Neuronal stem cell (in vitro differentiated cells): ENCODE data around the gene ABCA12.
A peak's percentile ranks its signal among the peaks of the same experiment; 100 is the strongest.
"Not testable (repeated sequence)": the region's sequence is repeated elsewhere in the genome, so short reads cannot be mapped to it uniquely, and the experiment has no call there.

Experiments used
- DNase-seq: peaks from one replicate; pipeline ENCODE4 v3.0.0-alpha.2; 2013; ENCODE audit warnings: low spot score
- H2AFZ ChIP-seq: one replicate; pipeline ENCODE4 v1.6.1; 2013; ENCODE audit warnings: mild to moderate bottlenecking, low read length, inconsistent platforms
- H2AK5ac ChIP-seq: 2 replicates; pipeline ENCODE4 v1.6.1; 2013; ENCODE audit warnings: low read depth, mild to moderate bottlenecking, inconsistent platforms, low read length, moderate library complexity, mixed read lengths
- H2BK120ac ChIP-seq: 2 replicates; pipeline ENCODE4 v1.6.1; 2013; ENCODE audit warnings: low read depth, mild to moderate bottlenecking, inconsistent platforms, low read length, moderate library complexity, mixed read lengths
- H2BK12ac ChIP-seq: one replicate; pipeline ENCODE4 v1.6.1; 2013; ENCODE audit warnings: low read length, inconsistent platforms
- H2BK15ac ChIP-seq: 2 replicates; pipeline ENCODE4 v1.6.1; 2013; ENCODE audit warnings: mild to moderate bottlenecking, low read length, inconsistent platforms, mixed read lengths
- H2BK5ac ChIP-seq: one replicate; pipeline ENCODE4 v1.6.1; 2013; ENCODE audit warnings: inconsistent platforms, mild to moderate bottlenecking, low read length, moderate library complexity
- H3K14ac ChIP-seq: one replicate; pipeline ENCODE4 v1.6.1; 2013; ENCODE audit warnings: low read length, inconsistent platforms
- H3K18ac ChIP-seq: 2 replicates; pipeline ENCODE4 v1.6.1; 2013; ENCODE audit warnings: low read length, inconsistent platforms
- H3K23ac ChIP-seq: 2 replicates; pipeline ENCODE4 v1.6.1; 2013; ENCODE audit warnings: low read depth, mild to moderate bottlenecking, mixed read lengths, low read length, inconsistent platforms; ENCODE audit not compliant: poor library complexity
- H3K27ac ChIP-seq: replicated peaks from 3 replicates; pipeline ENCODE4 v1.5.1; 2013; ENCODE audit warnings: low read length, inconsistent platforms
- H3K27me3 ChIP-seq, 3 experiments: 2 replicates each; pipeline ENCODE4 v1.6.1; 2013; ENCODE audit warnings: low read length in 3 of 3, mild to moderate bottlenecking in 2 of 3, inconsistent platforms in 1 of 3, low read depth in 1 of 3, mixed read lengths in 1 of 3, moderate library complexity in 1 of 3; ENCODE audit not compliant: control insufficient read depth in 3 of 3, insufficient read depth in 3 of 3
- H3K36me3 ChIP-seq, 2 donors: replicated peaks in 1 of 2; 2 replicates each; pipeline ENCODE4 v1.6.1; 2013; ENCODE audit warnings: low read length in 2 of 2; ENCODE audit not compliant: control insufficient read depth in 2 of 2, insufficient read depth in 2 of 2
- H3K4ac ChIP-seq: 2 replicates; pipeline ENCODE4 v1.6.1; 2013; ENCODE audit warnings: inconsistent platforms, mild to moderate bottlenecking, low read length, moderate library complexity
- H3K4me1 ChIP-seq, 2 donors: 1 replicate in 1 of 2; 2 replicates in 1 of 2; pipeline ENCODE4 v1.6.1; 2013; ENCODE audit warnings: low read length in 2 of 2, low read depth in 1 of 2; ENCODE audit not compliant: control insufficient read depth in 2 of 2, insufficient read depth in 1 of 2
- H3K4me2 ChIP-seq: one replicate; pipeline ENCODE4 v1.6.1; 2013; ENCODE audit warnings: mild to moderate bottlenecking, low read length, inconsistent platforms; ENCODE audit not compliant: insufficient read depth, poor library complexity, severe bottlenecking
- H3K4me3 ChIP-seq, 2 donors: 2 replicates each; pipeline ENCODE4 v1.5.1; 2013; ENCODE audit warnings: low read length in 2 of 2, mild to moderate bottlenecking in 2 of 2, inconsistent platforms in 1 of 2, moderate library complexity in 1 of 2
- H3K79me1 ChIP-seq: one replicate; pipeline ENCODE4 v1.6.1; 2013; ENCODE audit warnings: low read depth, mild to moderate bottlenecking, inconsistent platforms, low read length, moderate library complexity
- H3K9ac ChIP-seq: one replicate; pipeline ENCODE4 v1.6.1; 2013; ENCODE audit warnings: mild to moderate bottlenecking, low read depth, low read length, inconsistent platforms; ENCODE audit not compliant: poor library complexity
- H3K9me3 ChIP-seq, 2 donors: replicated peaks in 1 of 2; 2 replicates each; pipeline versions ENCODE3 to v1.6.1; 2013; ENCODE audit warnings: low read length in 2 of 2, mild to moderate bottlenecking in 2 of 2, inconsistent platforms in 1 of 2, low read depth in 1 of 2, mixed read lengths in 1 of 2, moderate library complexity in 1 of 2; ENCODE audit not compliant: control insufficient read depth in 2 of 2, insufficient read depth in 1 of 2
- H4K8ac ChIP-seq: one replicate; pipeline ENCODE4 v1.6.1; 2013; ENCODE audit warnings: low read depth, mild to moderate bottlenecking, inconsistent platforms, low read length, moderate library complexity
- H4K91ac ChIP-seq: one replicate; pipeline ENCODE4 v1.6.1; 2013; ENCODE audit warnings: low read length, low read depth, mild to moderate bottlenecking, inconsistent platforms; ENCODE audit not compliant: poor library complexity
- whole genome bisulfite sequencing, 2 donors: extraction: QIAGEN DNeasy Blood & Tissue Kit; methylation state at CpG; one replicate each; pipeline ENCODE4 v1.1.7; 2013; ENCODE audit warnings: missing lambda C conversion rate in 2 of 2, mixed read lengths in 1 of 2; ENCODE audit not compliant: insufficient read length in 2 of 2, insufficient replicate concordance in 1 of 2; ENCODE audit errors: extremely low coverage in 2 of 2; 5-methylcytosine and 5-hydroxymethylcytosine counted together

Gene ABCA12

GRCh38 chr2:215163319-215163718 is 24.9 kb upstream of the ABCA12 start:
- H3K23ac ChIP-seq, H4K8ac ChIP-seq, H4K91ac ChIP-seq, H3K9ac ChIP-seq, H2BK15ac ChIP-seq, H3K4me1 ChIP-seq, H3K79me1 ChIP-seq, H3K9me3 ChIP-seq, DNase-seq, H3K4me3 ChIP-seq, H3K4ac ChIP-seq, H2BK12ac ChIP-seq, H3K36me3 ChIP-seq, H2BK5ac ChIP-seq, H3K18ac ChIP-seq, H2AK5ac ChIP-seq, H2BK120ac ChIP-seq, H3K27me3 ChIP-seq, H3K4me2 ChIP-seq, H3K27ac ChIP-seq, H2AFZ ChIP-seq, H3K14ac ChIP-seq: not testable (repeated sequence)
- no CpG with 5 or more reads among the region's 31 CpGs for WGBS, 2 donors

DNA sequence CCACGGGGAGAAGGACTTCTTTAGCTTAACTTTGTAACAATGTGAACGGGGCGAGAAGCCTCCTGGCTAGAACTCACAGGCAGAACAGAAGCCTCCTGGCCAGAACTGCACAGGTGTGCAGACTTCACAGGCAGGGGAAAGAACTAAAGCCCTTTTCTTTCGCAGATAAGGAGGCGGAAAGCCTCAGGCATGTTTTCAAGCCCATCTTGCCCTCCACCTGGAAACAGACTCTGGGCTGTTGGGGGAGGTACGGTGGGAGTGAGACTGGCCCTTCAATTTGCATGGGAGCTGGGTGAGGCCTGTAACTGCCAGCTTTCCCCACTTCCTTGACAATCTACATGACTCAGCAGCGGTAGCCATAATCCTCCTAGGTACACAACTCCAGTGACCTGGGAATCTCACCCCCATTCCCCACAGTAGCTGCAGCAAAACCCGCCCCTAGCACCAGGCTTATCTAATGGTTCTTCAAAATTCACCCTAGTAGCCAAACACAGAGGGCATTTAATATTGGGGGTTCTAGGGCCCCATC is 22.9 kb upstream of the ABCA12 start:
- H3K9ac ChIP-seq = no peak overlapping the region
- WGBS, 2 donors = no CpG with 5 or more reads among the region's 8 CpGs

DNA sequence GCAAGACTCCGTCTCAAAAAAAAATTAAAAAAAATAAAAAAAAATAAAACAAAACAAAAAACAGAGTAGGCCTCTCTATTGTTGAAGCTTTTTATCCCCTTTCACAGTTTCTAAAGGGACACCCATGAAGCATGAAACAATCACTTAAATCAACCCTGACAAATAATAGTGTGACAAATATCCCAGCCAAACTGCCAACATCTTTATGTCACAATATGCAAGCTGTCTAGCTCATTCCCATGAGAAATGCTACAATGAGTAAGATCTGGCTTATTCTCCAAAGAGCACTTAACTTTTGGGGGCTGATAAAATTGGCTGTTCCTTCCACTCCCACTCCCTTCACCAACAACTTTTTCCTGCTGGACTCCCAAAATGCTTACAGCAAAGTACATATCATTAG is 21.7 kb upstream of the ABCA12 start:
- H2AK5ac ChIP-seq = no peak overlapping the region
- H2BK12ac ChIP-seq = no peak overlapping the region
- no peak for DNase-seq
- H3K79me1 ChIP-seq = no peaks in the 10 kb centered on the region
- H2AFZ ChIP-seq = no peak overlapping the region
- H2BK15ac ChIP-seq = no peak overlapping the region
- H4K91ac ChIP-seq = no peak overlapping the region
- no peak overlapping the region for H3K9ac ChIP-seq
- WGBS, 2 donors = no CpG with 5 or more reads among the region's 1 CpG
- H3K23ac ChIP-seq = no peak overlapping the region
- H2BK120ac ChIP-seq = no peak overlapping the region
- H3K27ac ChIP-seq = no peak overlapping the region
- no peak overlapping the region for H2BK5ac ChIP-seq
- H3K14ac ChIP-seq = no peak overlapping the region
- no peaks in the 10 kb centered on the region for H3K4me1 ChIP-seq
- H3K9me3 ChIP-seq = no peaks in the 10 kb centered on the region
- H3K4ac ChIP-seq = no peak overlapping the region
- no peak overlapping the region for H3K4me2 ChIP-seq
- no peak overlapping the region for H3K4me3 ChIP-seq
- H3K36me3 ChIP-seq = no peaks in the 10 kb centered on the region
- H3K18ac ChIP-seq = no peak overlapping the region
- no peak overlapping the region for H4K8ac ChIP-seq
- H3K27me3 ChIP-seq = no peaks in the 10 kb centered on the region

More for the DNA sequence above, 22.9 kb upstream of the ABCA12 start:
- H4K91ac ChIP-seq = no peak overlapping the region
- no peaks in the 10 kb centered on the region for H3K27me3 ChIP-seq
- H3K9me3 ChIP-seq = no peaks in the 10 kb centered on the region
- H4K8ac ChIP-seq = no peak overlapping the region
- H3K79me1 ChIP-seq = no peaks in the 10 kb centered on the region
- H3K36me3 ChIP-seq = no peaks in the 10 kb centered on the region
- H3K23ac ChIP-seq = no peak overlapping the region
- no peak overlapping the region for H2BK120ac ChIP-seq
- H2BK12ac ChIP-seq = no peak overlapping the region
- H3K18ac ChIP-seq = no peak overlapping the region
- H3K4me1 ChIP-seq = no peaks in the 10 kb centered on the region
- no peak for DNase-seq
- H2BK5ac ChIP-seq = no peak overlapping the region
- H3K4me3 ChIP-seq = no peak overlapping the region
- H3K27ac ChIP-seq = no peak overlapping the region
- H3K4ac ChIP-seq = no peak overlapping the region
- H3K4me2 ChIP-seq = no peak overlapping the region
- H2BK15ac ChIP-seq = no peak overlapping the region
- H2AFZ ChIP-seq = peak overlapping the region; percentile 18
- no peak overlapping the region for H2AK5ac ChIP-seq
- no peak overlapping the region for H3K14ac ChIP-seq

- no peak overlapping the region for H3K18ac ChIP-seq
- no peaks in the 10 kb centered on the region for H3K36me3 ChIP-seq
- H2AFZ ChIP-seq = no peak overlapping the region
- no peak overlapping the region for H3K4me2 ChIP-seq
- no peaks in the 10 kb centered on the region for H3K79me1 ChIP-seq
- no peak overlapping the region for H3K14ac ChIP-seq
- no CpG with 5 or more reads among the region's 2 CpGs for WGBS, 2 donors
- H2AK5ac ChIP-seq = no peak overlapping the region
- no peak for DNase-seq
- no peak overlapping the region for H3K27ac ChIP-seq
- no peak overlapping the region for H2BK5ac ChIP-seq
- H3K4me3 ChIP-seq = no peak overlapping the region
- H4K8ac ChIP-seq = no peak overlapping the region
- H3K23ac ChIP-seq = no peak overlapping the region
- no peaks in the 10 kb centered on the region for H3K9me3 ChIP-seq
- no peak overlapping the region for H3K4ac ChIP-seq
- H2BK120ac ChIP-seq = no peak overlapping the region
- no peak overlapping the region for H3K9ac ChIP-seq
- H3K4me1 ChIP-seq = no peaks in the 10 kb centered on the region
- no peaks in the 10 kb centered on the region for H3K27me3 ChIP-seq
- H2BK12ac ChIP-seq = no peak overlapping the region
- no peak overlapping the region for H2BK15ac ChIP-seq
- no peak overlapping the region for H4K91ac ChIP-seq
Measured at GRCh38 chr2:215156453-215156852, 18.0 kb upstream of the ABCA12 start.
